AG10803 (cell line): ENCODE data around the gene KRT34.
"Not testable (repeated sequence)": the region's sequence is repeated elsewhere in the genome, so short reads cannot be mapped to it uniquely, and the experiment has no call there.

Source experiments
- DNase-seq: peaks from one replicate; pipeline ENCODE4 v3.0.0; 2010; ENCODE audit warnings: low read depth
- H3K4me3 ChIP-seq: 2 replicates; pipeline ENCODE4 v1.5.1; 2011; ENCODE audit warnings: mild to moderate bottlenecking, low read length, control low read depth
- TF ChIP-seq, protein P1 (sequence below): conservative IDR thresholded peaks from 2 replicates; pipeline ENCODE4 v1.5.1; 2011; ENCODE audit warnings: mild to moderate bottlenecking, low read length, control low read depth, inconsistent platforms

The KRT34 gene

GRCh38 chr17:41347869-41348760 lies 34.0 kb downstream of the KRT34 start:
- no peak overlapping the region for H3K4me3 ChIP-seq
- no peak for DNase-seq

DNA sequence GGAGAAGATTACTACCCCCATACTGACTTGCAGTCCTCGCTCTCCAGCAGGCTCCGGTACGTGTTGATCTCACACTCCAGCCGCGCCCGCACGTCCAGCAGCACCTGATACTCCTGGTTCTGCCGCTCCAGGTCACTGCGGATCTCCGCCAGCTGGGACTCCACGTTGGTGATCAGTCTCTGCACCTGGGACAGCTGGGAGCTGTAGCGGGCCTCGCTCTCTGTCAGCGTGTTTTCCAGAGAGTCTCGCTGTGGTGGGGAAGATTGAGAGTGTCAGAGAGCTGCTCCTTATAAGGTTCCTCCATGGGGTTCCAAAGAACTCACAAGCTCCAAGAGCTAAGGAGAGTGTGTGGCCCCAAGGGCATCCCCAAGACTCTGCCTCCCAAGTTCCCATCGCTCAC lies 35.7 kb downstream of the KRT34 start:
- not testable (repeated sequence) for DNase-seq, H3K4me3 ChIP-seq

More at GRCh38 chr17:41347869-41348760, 34.0 kb downstream of the KRT34 start:
- TF ChIP-seq, protein P1, sequence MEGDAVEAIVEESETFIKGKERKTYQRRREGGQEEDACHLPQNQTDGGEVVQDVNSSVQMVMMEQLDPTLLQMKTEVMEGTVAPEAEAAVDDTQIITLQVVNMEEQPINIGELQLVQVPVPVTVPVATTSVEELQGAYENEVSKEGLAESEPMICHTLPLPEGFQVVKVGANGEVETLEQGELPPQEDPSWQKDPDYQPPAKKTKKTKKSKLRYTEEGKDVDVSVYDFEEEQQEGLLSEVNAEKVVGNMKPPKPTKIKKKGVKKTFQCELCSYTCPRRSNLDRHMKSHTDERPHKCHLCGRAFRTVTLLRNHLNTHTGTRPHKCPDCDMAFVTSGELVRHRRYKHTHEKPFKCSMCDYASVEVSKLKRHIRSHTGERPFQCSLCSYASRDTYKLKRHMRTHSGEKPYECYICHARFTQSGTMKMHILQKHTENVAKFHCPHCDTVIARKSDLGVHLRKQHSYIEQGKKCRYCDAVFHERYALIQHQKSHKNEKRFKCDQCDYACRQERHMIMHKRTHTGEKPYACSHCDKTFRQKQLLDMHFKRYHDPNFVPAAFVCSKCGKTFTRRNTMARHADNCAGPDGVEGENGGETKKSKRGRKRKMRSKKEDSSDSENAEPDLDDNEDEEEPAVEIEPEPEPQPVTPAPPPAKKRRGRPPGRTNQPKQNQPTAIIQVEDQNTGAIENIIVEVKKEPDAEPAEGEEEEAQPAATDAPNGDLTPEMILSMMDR, result no peak

DNA sequence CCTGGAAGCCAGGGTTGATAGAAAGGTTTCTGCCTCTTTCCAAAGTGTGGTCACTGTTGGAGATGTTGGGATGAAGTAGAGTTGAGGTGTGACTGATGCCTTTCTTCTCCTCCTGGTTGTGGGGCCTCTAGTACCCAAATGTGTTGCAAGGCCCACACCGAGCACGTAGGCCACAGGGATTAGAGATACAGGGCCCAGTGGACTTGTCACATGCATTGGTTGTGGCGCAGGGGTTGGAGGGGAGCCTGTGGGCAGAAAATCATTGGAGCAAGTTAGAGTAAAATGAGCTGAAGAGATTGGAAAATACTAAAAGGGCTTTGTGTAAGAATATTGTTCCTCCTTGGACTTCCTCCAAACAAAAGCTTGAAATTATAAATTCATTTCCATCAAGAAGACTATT lies 36.1 kb downstream of the KRT34 start:
- TF ChIP-seq, protein P1, result no peak
- DNase-seq, result no peak
- no peak overlapping the region for H3K4me3 ChIP-seq

GRCh38 chr17:41343029-41343428 lies 39.1 kb downstream of the KRT34 start:
- DNase-seq, result no peak
- H3K4me3 ChIP-seq, result no peak overlapping the region
- TF ChIP-seq, protein P1, result no peak

- DNase-seq, result no peak
- TF ChIP-seq, protein P1, result no peak
- no peak overlapping the region for H3K4me3 ChIP-seq
Measured at GRCh38 chr17:41340934-41341861, 40.9 kb downstream of the KRT34 start.

- H3K4me3 ChIP-seq, result no peak overlapping the region
- TF ChIP-seq, protein P1, result no peak
- DNase-seq, result no peak
Measured at GRCh38 chr17:41340494-41340893, 41.6 kb downstream of the KRT34 start.

DNA sequence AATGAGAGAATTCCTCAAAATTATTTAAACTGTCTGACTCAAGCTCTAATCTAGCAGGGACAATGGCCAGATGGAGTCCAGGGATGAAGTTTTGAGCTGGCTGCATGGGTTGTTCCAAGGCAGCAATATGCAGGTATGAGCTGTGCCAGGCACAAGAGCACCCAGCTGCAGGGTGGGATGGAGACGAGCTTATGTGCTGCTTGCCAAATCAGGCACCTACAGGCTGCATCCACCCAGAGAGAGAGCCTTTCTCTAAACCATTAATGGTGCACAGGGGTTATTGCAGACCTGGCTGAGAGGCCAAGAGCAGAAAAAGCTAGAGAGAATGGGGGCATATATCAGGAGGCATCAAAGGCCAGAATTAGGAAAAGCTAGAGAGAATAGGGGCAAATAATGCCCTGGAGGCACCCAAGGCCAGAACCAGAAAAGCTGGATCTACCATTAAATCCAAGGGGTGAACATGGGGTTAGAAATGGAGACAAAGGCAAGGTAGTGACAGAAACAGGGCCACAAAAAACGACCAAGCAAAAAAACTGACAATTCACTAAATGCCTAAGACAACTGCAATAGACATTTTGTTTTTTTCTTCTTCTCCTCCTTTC lies 42.4 kb downstream of the KRT34 start:
- no peak for DNase-seq
- TF ChIP-seq, protein P1, result no peak

More for the DNA sequence above, 42.4 kb downstream of the KRT34 start:
- no peak overlapping the region for H3K4me3 ChIP-seq
